Naive thymus-derived CD4-positive, alpha-beta T cell (primary cell): Measurements from ENCODE around the gene ZNF205. TPM values are rescaled to one million over a fixed set of nuclear protein-coding genes. Genes with fewer than 3 reads are reported as not detected.
"Not testable (repeated sequence)": the region's sequence is repeated elsewhere in the genome, so short reads cannot be mapped to it uniquely, and the experiment has no call there.

Experiments used
- ATAC-seq: fragments of 150-1000 bp; cut with Tn5 transposase; 2 replicates; pipeline ENCODE4 v1.10.0; 2021; ENCODE audit warnings: mild to moderate bottlenecking, moderate library complexity
- CTCF ChIA-PET: fragments of 350-600 bp; sonication (Branson Sonifier 250); formaldehyde crosslinking; loops from one replicate; lab custom pipeline; 2021; ENCODE audit warnings: antibody characterized with exemption; lab: Charles Lee
- POLR2A ChIA-PET: fragments of 350-600 bp; sonication (Branson Sonifier 250); formaldehyde crosslinking; loops from one replicate; lab custom pipeline; 2021; ENCODE audit warnings: antibody characterized with exemption, inconsistent platforms; lab: Charles Lee
- DNase-seq, 9 donors: peaks; one replicate each; pipeline versions ENCODE4 v3.0.0 to v3.0.0-alpha.2; 2020 to 2022; ENCODE audit warnings: mixed read lengths in 1 of 9
- H3K27ac ChIP-seq: one replicate; pipeline ENCODE4 v1.7.0; 2013; ENCODE audit warnings: mild to moderate bottlenecking, low read depth, low read length, moderate library complexity
- H3K27me3 ChIP-seq, 2 donors: one replicate each; pipeline ENCODE4 v1.7.0; 2013; ENCODE audit warnings: low read length in 2 of 2, mild to moderate bottlenecking in 2 of 2, moderate library complexity in 2 of 2; ENCODE audit not compliant: control insufficient read depth in 2 of 2, insufficient read depth in 2 of 2
- H3K36me3 ChIP-seq, 3 experiments: 1 replicate in 2 of 3; 2 replicates in 1 of 3; pipeline ENCODE4 v1.7.0; 2013; ENCODE audit warnings: low read length in 3 of 3, mild to moderate bottlenecking in 3 of 3, moderate library complexity in 1 of 3; ENCODE audit not compliant: insufficient read depth in 3 of 3, control insufficient read depth in 2 of 3
- H3K4me1 ChIP-seq, 2 donors: one replicate each; pipeline ENCODE4 v1.7.0; 2013; ENCODE audit warnings: low read length in 2 of 2, mild to moderate bottlenecking in 2 of 2, moderate library complexity in 1 of 2; ENCODE audit not compliant: control insufficient read depth in 2 of 2, insufficient read depth in 2 of 2
- H3K4me3 ChIP-seq: 2 replicates; pipeline ENCODE4 v1.7.0; 2013; ENCODE audit warnings: mild to moderate bottlenecking, low read length
- H3K9me3 ChIP-seq, 3 experiments: 1 replicate in 2 of 3; 2 replicates in 1 of 3; pipeline ENCODE4 v1.7.0; 2013; ENCODE audit warnings: low read length in 3 of 3; ENCODE audit not compliant: control insufficient read depth in 2 of 3
- H3K27ac Mint-ChIP-seq, 9 donors: one replicate each; pipeline ENCODE4 v1.8.0; 2020 to 2022; ENCODE audit warnings: mixed read lengths in 9 of 9, mild to moderate bottlenecking in 8 of 9, moderate library complexity in 5 of 9, inconsistent platforms in 2 of 9
- H3K27me3 Mint-ChIP-seq, 5 donors: one replicate each; pipeline ENCODE4 v1.8.0; 2021 to 2022; ENCODE audit warnings: mixed read lengths in 5 of 5, mild to moderate bottlenecking in 1 of 5
- H3K36me3 Mint-ChIP-seq, 5 donors: one replicate each; pipeline ENCODE4 v1.8.0; 2020 to 2022; ENCODE audit warnings: mixed read lengths in 5 of 5, mild to moderate bottlenecking in 3 of 5, inconsistent platforms in 1 of 5
- H3K4me1 Mint-ChIP-seq, 7 donors: one replicate each; pipeline ENCODE4 v1.8.0; 2020 to 2022; ENCODE audit warnings: mixed read lengths in 7 of 7, mild to moderate bottlenecking in 3 of 7, inconsistent platforms in 1 of 7
- H3K4me3 Mint-ChIP-seq, 10 donors: one replicate each; pipeline ENCODE4 v1.8.0; 2020 to 2022; ENCODE audit warnings: mild to moderate bottlenecking in 10 of 10, mixed read lengths in 10 of 10, moderate library complexity in 6 of 10, inconsistent platforms in 2 of 10
- H3K9me3 Mint-ChIP-seq, 11 donors: one replicate each; pipeline ENCODE4 v1.8.0; 2020 to 2022; ENCODE audit warnings: mixed read lengths in 11 of 11, mild to moderate bottlenecking in 4 of 11, inconsistent platforms in 1 of 11, moderate library complexity in 1 of 11
- intact Hi-C, 2 donors: fragments of 100-400 bp; cut with micrococcal nuclease; formaldehyde crosslinking; loops; one replicate each; pipeline ENCODE4 v1.15.1; 2023
- polyA plus RNA-seq, 2 donors: library from polyadenylated mRNA; unstranded; fragments of 300-500 nt; fragmentation: Illumina TruSeq; gene quantifications; one replicate each; pipeline ENCODE4 v1.2.3, GENCODE V29; 2021
- total RNA-seq, 6 experiments: library from RNA in 5 of 6; stranded (reverse) in 5 of 6; gene quantifications; 1 replicate in 5 of 6; 2 replicates in 1 of 6; pipeline ENCODE4 v1.2.3 and lab custom pipeline; 2021 to 2026

ZNF205 gene
- total and polyA plus RNA-seq, 7 experiments from 2014 or later = 0.09 to 0.29 TPM; not detected in 5

- ChIA-PET POLR2A (interaction anchor here (0.7 to 8.5 kb wide), 8 partner anchors 7 to 119 kb away, joined by 3 to 95 read pairs (median 3); partner anchors contain the start of genes ZNF213 and ZNF263), CTCF (interaction anchor here (0.9 to 2.4 kb wide), 2 partner anchors 28 to 35 kb away, joined by 3 to 13 read pairs; no protein-coding TSS in a partner anchor)
- Histone ChIP-seq H3K4me3 (no peak overlapping the region), H3K27me3 (no peaks in the 10 kb centered on the region), H3K27ac (no peak overlapping the region), H3K4me1 (peaks cover 0 to 9% of the 10 kb centered on the region in 2 donors), H3K9me3 (no peaks in the 10 kb centered on the region), H3K36me3 (no peaks in the 10 kb centered on the region)
- Mint-ChIP-seq H3K9me3 (peaks cover 0 to 4% (median 0%) of the 10 kb centered on the region in 11 donors), H3K27me3 (peaks cover 0 to 18% (median 0%) of the 10 kb centered on the region in 5 donors), H3K4me1 (peaks cover 10 to 26% (median 18%) of the 10 kb centered on the region in 7 donors), H3K4me3 (no peak overlapping the region), H3K27ac (no peak overlapping the region), H3K36me3 (peaks cover 0 to 3% (median 0%) of the 10 kb centered on the region in 5 donors)
- ATAC-seq = no peak
- intact Hi-C loops = no loop called here
- DNase-seq = no peak
Measured at GRCh38 chr16:3164121-3164991, 52.0 kb downstream of the ZNF205 start.

- H3K36me3 Mint-ChIP-seq = no peaks in the 10 kb centered on the region
- DNase-seq (no peak), ATAC-seq (no peak)
- no peaks in the 10 kb centered on the region for H3K9me3 ChIP-seq
- peaks cover 0 to 27% (median 0%) of the 10 kb centered on the region in 5 donors for H3K27me3 Mint-ChIP-seq
- H3K27me3 ChIP-seq = no peaks in the 10 kb centered on the region
- intact Hi-C loops = loop anchor here in 1 of 2 donors (5.0 kb wide), 1 partner anchor 292 kb away; no protein-coding TSS in a partner anchor
- H3K4me3 Mint-ChIP-seq = peak overlapping the region; percentile 39 to 80 (median 58)
- H3K36me3 ChIP-seq = no peaks in the 10 kb centered on the region
- H3K4me1 ChIP-seq = peaks cover under 1 to 4% of the 10 kb centered on the region in 2 donors
- peaks cover 9 to 24% (median 10%) of the 10 kb centered on the region in 7 donors for H3K4me1 Mint-ChIP-seq
- ChIA-PET CTCF (interaction anchor here (0.9 to 2.4 kb wide), 5 partner anchors 28 to 133 kb away, joined by 3 to 13 read pairs (median 6); partner anchors contain the start of gene ZNF213), POLR2A (interaction anchor here (0.6 to 1.8 kb wide), 14 partner anchors 11 to 441 kb away, joined by 3 to 5 read pairs (median 3); partner anchors contain the start of gene ZNF263)
- peak overlapping the region; percentile 55 for H3K27ac ChIP-seq
- no peak overlapping the region for H3K4me3 ChIP-seq
- H3K27ac Mint-ChIP-seq = peak overlapping the region; percentile 36 to 93 (median 71)
- peaks cover 0 to 1% (median 0%) of the 10 kb centered on the region in 11 donors for H3K9me3 Mint-ChIP-seq
Measured at GRCh38 chr16:3165111-3165822, 52.9 kb downstream of the ZNF205 start.

- H3K27ac Mint-ChIP-seq = peak overlapping the region in 2 of 9 donors; percentile 49 to 90
- DNase-seq = no peak
- ATAC-seq = no peak
- no peak overlapping the region for H3K4me3 Mint-ChIP-seq
- no peaks in the 10 kb centered on the region for H3K36me3 Mint-ChIP-seq
- no peaks in the 10 kb centered on the region for H3K36me3 ChIP-seq
- peaks cover 17 to 27% (median 21%) of the 10 kb centered on the region in 7 donors for H3K4me1 Mint-ChIP-seq
- CTCF ChIA-PET = interaction anchor here (0.9 to 2.4 kb wide), 4 partner anchors 9 to 134 kb away, joined by 3 to 13 read pairs (median 6); no protein-coding TSS in a partner anchor
- intact Hi-C loops = loop anchor here (1.0 to 5.0 kb wide), 8 partner anchors 16 to 291 kb away; no protein-coding TSS in a partner anchor
- no peak overlapping the region for H3K27ac ChIP-seq
- peaks cover 12 to 13% of the 10 kb centered on the region in 2 donors for H3K4me1 ChIP-seq
- POLR2A ChIA-PET = interaction anchor here (0.7 to 1.8 kb wide), 8 partner anchors 14 to 291 kb away, joined by 3 to 4 read pairs (median 3); no protein-coding TSS in a partner anchor
- peaks cover 4 to 40% (median 8%) of the 10 kb centered on the region in 5 donors for H3K27me3 Mint-ChIP-seq
- no peaks in the 10 kb centered on the region for H3K9me3 ChIP-seq
- no peaks in the 10 kb centered on the region for H3K27me3 ChIP-seq
- no peak overlapping the region for H3K4me3 ChIP-seq
- peaks cover 0 to 1% (median 0%) of the 10 kb centered on the region in 11 donors for H3K9me3 Mint-ChIP-seq
Measured at GRCh38 chr16:3166505-3166886, 54.1 kb downstream of the ZNF205 start.

DNA sequence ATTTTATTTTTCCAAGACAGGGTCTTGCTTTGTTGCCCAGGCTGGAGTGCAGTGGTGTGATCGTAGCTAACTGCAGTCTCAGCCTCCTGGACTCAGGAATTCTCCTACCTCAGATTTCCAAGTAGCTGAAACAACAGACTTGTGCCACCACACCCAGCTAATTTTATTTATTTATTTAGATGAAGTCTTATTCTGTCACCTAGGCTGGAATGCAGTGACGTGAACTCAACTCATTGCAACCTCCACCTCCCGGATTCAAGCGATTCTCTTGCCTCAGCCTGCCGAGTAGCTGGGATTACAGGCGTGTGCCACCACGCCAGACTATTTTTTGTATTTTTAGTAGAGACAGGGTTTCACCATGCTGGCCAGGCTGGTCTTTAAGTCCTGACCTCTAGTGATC lies 56.3 kb downstream of the ZNF205 start:
- POLR2A ChIA-PET = interaction anchor here (0.8 to 2.8 kb wide), 6 partner anchors 11 to 112 kb away, joined by 3 to 12 read pairs (median 4); partner anchors contain the start of gene ZNF213

More for the DNA sequence above, 56.3 kb downstream of the ZNF205 start:
- H3K27ac ChIP-seq, H3K27ac Mint-ChIP-seq, H3K9me3 ChIP-seq, H3K4me3 ChIP-seq, H3K4me3 Mint-ChIP-seq, H3K36me3 Mint-ChIP-seq, DNase-seq, H3K36me3 ChIP-seq, ATAC-seq, H3K9me3 Mint-ChIP-seq: not testable (repeated sequence)
- Histone ChIP-seq H3K27me3 (peaks cover 0 to 12% of the 10 kb centered on the region in 2 donors), H3K4me1 (peaks cover 24% of the 10 kb centered on the region in 2 donors)
- H3K4me1 Mint-ChIP-seq = peaks cover 22 to 34% (median 31%) of the 10 kb centered on the region in 7 donors
- CTCF ChIA-PET = interaction anchor here (0.6 to 2.1 kb wide), 11 partner anchors 31 to 341 kb away, joined by 3 to 14 read pairs (median 3); partner anchors contain the start of genes ZNF213 and ZSCAN10
- peaks cover 12 to 52% (median 16%) of the 10 kb centered on the region in 5 donors for H3K27me3 Mint-ChIP-seq
- intact Hi-C loops = loop anchor here in 1 of 2 donors (5.0 kb wide), 1 partner anchor 289 kb away; no protein-coding TSS in a partner anchor

Other genes starting within 250 kb of the ZNF205 start
- gene FLYWCH2, start 229.4 kb upstream of the ZNF205 start, total RNA-seq = 10 to 100 TPM; 13.6 to 30.4 (median 24.0) TPM
- 10 to 100 TPM; 24.8 to 26.8 TPM for gene FLYWCH2, start 229.4 kb upstream of the ZNF205 start, polyA plus RNA-seq
- gene FLYWCH1, start 200.7 kb upstream of the ZNF205 start, total RNA-seq = 100 to 1,000 TPM in 2 of 5 experiments, 10 to 100 TPM in 3; 48.6 to 149 (median 87.0) TPM
- gene FLYWCH1, start 200.7 kb upstream of the ZNF205 start, polyA plus RNA-seq = 10 to 100 TPM; 12.4 to 30.0 TPM
- not detected for gene KREMEN2, start 148.3 kb upstream of the ZNF205 start, total RNA-seq
- not detected for gene KREMEN2, start 148.3 kb upstream of the ZNF205 start, polyA plus RNA-seq
- 10 to 100 TPM in 1 of 5 experiments, 1 to 10 TPM in 1, under 1 TPM in 3; 0.40 to 39.4 (median 0.79) TPM for gene PAQR4, start 143.2 kb upstream of the ZNF205 start, total RNA-seq
- under 1 TPM in 1 of 2 donors, not detected in 1; 0.54 TPM for gene PAQR4, start 143.2 kb upstream of the ZNF205 start, polyA plus RNA-seq
- 10 to 100 TPM in 1 of 5 experiments, under 1 TPM in 1, not detected in 3; 0.93 to 89.1 TPM for gene PKMYT1, start 132.1 kb upstream of the ZNF205 start, total RNA-seq
- not detected for gene PKMYT1, start 132.1 kb upstream of the ZNF205 start, polyA plus RNA-seq
- under 1 TPM in 2 of 5 experiments, not detected in 3; 0.15 to 0.37 TPM for gene CLDN9, start 99.7 kb upstream of the ZNF205 start, total RNA-seq
- gene CLDN9, start 99.7 kb upstream of the ZNF205 start, polyA plus RNA-seq = not detected
- gene CLDN6, start 94.4 kb upstream of the ZNF205 start, total RNA-seq = not detected
- not detected for gene CLDN6, start 94.4 kb upstream of the ZNF205 start, polyA plus RNA-seq
- gene TNFRSF12A, start 92.2 kb upstream of the ZNF205 start, total RNA-seq = 1 to 10 TPM in 3 of 5 experiments, under 1 TPM in 2; 0.57 to 5.9 (median 1.1) TPM
- not detected for gene TNFRSF12A, start 92.2 kb upstream of the ZNF205 start, polyA plus RNA-seq
- gene HCFC1R1, start 88.6 kb upstream of the ZNF205 start, total RNA-seq = 10 to 100 TPM; 11.5 to 29.6 (median 14.9) TPM
- gene HCFC1R1, start 88.6 kb upstream of the ZNF205 start, polyA plus RNA-seq = 10 to 100 TPM; 12.0 to 24.6 TPM
- 10 to 100 TPM; 25.3 to 55.5 (median 26.0) TPM for gene THOC6, start 88.6 kb upstream of the ZNF205 start, total RNA-seq
- gene THOC6, start 88.6 kb upstream of the ZNF205 start, polyA plus RNA-seq = 10 to 100 TPM; 46.3 to 60.6 TPM
- gene BICDL2, start 75.6 kb upstream of the ZNF205 start, total RNA-seq = 1 to 10 TPM in 1 of 5 experiments, not detected in 4; 1.0 TPM
- not detected for gene BICDL2, start 75.6 kb upstream of the ZNF205 start, polyA plus RNA-seq
- gene MMP25, start 66.0 kb upstream of the ZNF205 start, total RNA-seq = 10 to 100 TPM in 2 of 5 experiments, 1 to 10 TPM in 1, under 1 TPM in 2; 0.73 to 64.4 (median 3.7) TPM
- under 1 TPM; 0.64 to 0.93 TPM for gene MMP25, start 66.0 kb upstream of the ZNF205 start, polyA plus RNA-seq
- 1,000 to 10,000 TPM in 1 of 5 experiments, 100 to 1,000 TPM in 4; 351 to 3,697 (median 587) TPM for gene IL32, start 46.9 kb upstream of the ZNF205 start, total RNA-seq
- 1,000 to 10,000 TPM; 1,418 to 1,605 TPM for gene IL32, start 46.9 kb upstream of the ZNF205 start, polyA plus RNA-seq
- under 1 TPM in 3 of 5 experiments, not detected in 2; 0.22 to 0.61 (median 0.29) TPM for gene ZSCAN10, start 13.3 kb upstream of the ZNF205 start, total RNA-seq
- under 1 TPM in 1 of 2 donors, not detected in 1; 0.35 TPM for gene ZSCAN10, start 13.3 kb upstream of the ZNF205 start, polyA plus RNA-seq
- gene ZNF213, start 22.4 kb downstream of the ZNF205 start, total RNA-seq = 10 to 100 TPM in 3 of 5 experiments, 1 to 10 TPM in 2; 3.8 to 14.0 (median 11.8) TPM
- 1 to 10 TPM; 1.7 to 3.4 TPM for gene ZNF213, start 22.4 kb downstream of the ZNF205 start, polyA plus RNA-seq
- gene OR1F1, start 75.6 kb downstream of the ZNF205 start, total RNA-seq = under 1 TPM in 2 of 5 experiments, not detected in 3; 0.38 to 0.41 TPM
- gene OR1F1, start 75.6 kb downstream of the ZNF205 start, polyA plus RNA-seq = under 1 TPM in 1 of 2 donors, not detected in 1; 0.35 TPM
- gene ZNF200, start 122.6 kb downstream of the ZNF205 start, total RNA-seq = 10 to 100 TPM in 3 of 5 experiments, 1 to 10 TPM in 2; 4.8 to 33.3 (median 16.6) TPM
- 10 to 100 TPM; 12.3 to 20.2 TPM for gene ZNF200, start 122.6 kb downstream of the ZNF205 start, polyA plus RNA-seq
- 10 to 100 TPM in 1 of 5 experiments, 1 to 10 TPM in 1, under 1 TPM in 2, not detected in 1; 0.38 to 38.1 (median 2.4) TPM for gene MEFV, start 144.0 kb downstream of the ZNF205 start, total RNA-seq
- under 1 TPM in 1 of 2 donors, not detected in 1; 0.18 TPM for gene MEFV, start 144.0 kb downstream of the ZNF205 start, polyA plus RNA-seq
- gene ZNF263, start 170.9 kb downstream of the ZNF205 start, total RNA-seq = 10 to 100 TPM; 26.1 to 51.6 (median 36.9) TPM
- 10 to 100 TPM; 61.1 to 80.2 TPM for gene ZNF263, start 170.9 kb downstream of the ZNF205 start, polyA plus RNA-seq
- gene TIGD7, start 192.8 kb downstream of the ZNF205 start, total RNA-seq = 10 to 100 TPM in 2 of 5 experiments, 1 to 10 TPM in 3; 4.9 to 18.4 (median 5.5) TPM
- 1 to 10 TPM; 5.6 to 6.0 TPM for gene TIGD7, start 192.8 kb downstream of the ZNF205 start, polyA plus RNA-seq
- gene ZNF75A, start 192.9 kb downstream of the ZNF205 start, total RNA-seq = 10 to 100 TPM; 27.7 to 90.6 (median 53.4) TPM
- 10 to 100 TPM; 31.0 to 35.1 TPM for gene ZNF75A, start 192.9 kb downstream of the ZNF205 start, polyA plus RNA-seq
- gene OR2C1, start 243.3 kb downstream of the ZNF205 start, total RNA-seq = under 1 TPM in 3 of 5 experiments, not detected in 2; 0.35 to 0.65 (median 0.50) TPM
- gene OR2C1, start 243.3 kb downstream of the ZNF205 start, polyA plus RNA-seq = under 1 TPM; 0.24 to 0.65 TPM